Activated CD8-positive, alpha-beta T cell treated with anti-CD3 and anti-CD28 coated beads, Interleukin-2, amount 10 ng/mL, durations not matched to agents 7 days and 5 days (primary cell): ENCODE measurements around the gene SNRNP27. TPM values are rescaled to one million over a fixed set of nuclear protein-coding genes. Genes with fewer than 3 reads are reported as not detected.
"Not testable (repeated sequence)": the region's sequence is repeated elsewhere in the genome, so short reads cannot be mapped to it uniquely, and the experiment has no call there.

Experiments
- ATAC-seq: fragments of 150-1000 bp; cut with Tn5 transposase; one replicate; pipeline ENCODE4 v1.10.0; 2021; ENCODE audit warnings: moderate library complexity
- CTCF ChIA-PET: fragments of 350-600 bp; sonication (Branson Sonifier 250); formaldehyde crosslinking; loops from one replicate; lab custom pipeline; 2021; ENCODE audit warnings: antibody characterized with exemption; lab: Charles Lee
- POLR2A ChIA-PET: fragments of 350-600 bp; sonication (Branson Sonifier 250); formaldehyde crosslinking; loops from one replicate; lab custom pipeline; 2021; ENCODE audit warnings: antibody characterized with exemption; lab: Charles Lee
- DNase-seq: peaks from one replicate; pipeline ENCODE4 v3.0.0-alpha.2; 2020
- H3K27ac Mint-ChIP-seq: one replicate; pipeline ENCODE4 v1.8.0; 2021; ENCODE audit warnings: mild to moderate bottlenecking, mixed read lengths
- H3K27me3 Mint-ChIP-seq: one replicate; pipeline ENCODE4 v1.8.0; 2021; ENCODE audit warnings: low read depth, mixed read lengths
- H3K36me3 Mint-ChIP-seq: one replicate; pipeline ENCODE4 v1.8.0; 2021; ENCODE audit warnings: low read depth, mixed read lengths
- H3K4me1 Mint-ChIP-seq: one replicate; pipeline ENCODE4 v1.8.0; 2021; ENCODE audit warnings: low read depth, mixed read lengths
- H3K4me3 Mint-ChIP-seq: one replicate; pipeline ENCODE4 v1.8.0; 2021; ENCODE audit warnings: mild to moderate bottlenecking, mixed read lengths
- H3K9me3 Mint-ChIP-seq: one replicate; pipeline ENCODE4 v1.8.0; 2022; ENCODE audit warnings: mixed read lengths; ENCODE audit not compliant: insufficient read depth
- total RNA-seq, 2 experiments: library from RNA; stranded (reverse); gene quantifications; one replicate each; pipeline ENCODE4 v1.2.3, GENCODE V29; 2021

The SNRNP27 gene
- total RNA-seq, 2 experiments from 2014 or later = 53.0 to 56.0 TPM

- no peaks in the 10 kb centered on the region for H3K9me3 Mint-ChIP-seq
- POLR2A ChIA-PET = no interaction called here
- no peak for DNase-seq
- CTCF ChIA-PET = interaction anchor here (0.8 kb wide), 1 partner anchor 166 kb away, joined by 4 read pairs; no protein-coding TSS in a partner anchor
- no peak overlapping the region for H3K27ac Mint-ChIP-seq
- H3K4me3 Mint-ChIP-seq = no peak overlapping the region
- no peak for ATAC-seq
- no peaks in the 10 kb centered on the region for H3K27me3 Mint-ChIP-seq
- H3K4me1 Mint-ChIP-seq = peaks cover 29% of the 10 kb centered on the region
- H3K36me3 Mint-ChIP-seq = peaks cover 12% of the 10 kb centered on the region
Measured at GRCh38 chr2:69890881-69891280, 2.9 kb upstream of the SNRNP27 start.

- peak overlapping the region; percentile 95 for H3K27ac Mint-ChIP-seq
- POLR2A ChIA-PET = interaction anchor here (0.6 to 2.3 kb wide), 7 partner anchors 64 to 1104 kb away, joined by 4 to 8 read pairs (median 4); partner anchors contain the start of gene C2orf42
- H3K9me3 Mint-ChIP-seq, ATAC-seq, DNase-seq, H3K27me3 Mint-ChIP-seq: not testable (repeated sequence)
- CTCF ChIA-PET = interaction anchor here (0.8 to 3.7 kb wide), 8 partner anchors 9 to 251 kb away, joined by 3 to 20 read pairs (median 4); partner anchors contain the start of gene MXD1
- H3K36me3 Mint-ChIP-seq = peaks cover 27% of the 10 kb centered on the region
- H3K4me1 Mint-ChIP-seq = peaks cover 38% of the 10 kb centered on the region
- peak overlapping the region; percentile 98 for H3K4me3 Mint-ChIP-seq
Measured at GRCh38 chr2:69892838-69893424, 825 bp upstream of the SNRNP27 start.

- ATAC-seq, DNase-seq, H3K9me3 Mint-ChIP-seq, H3K27me3 Mint-ChIP-seq: not testable (repeated sequence)
- peaks cover 35% of the 10 kb centered on the region for H3K36me3 Mint-ChIP-seq
- peaks cover 42% of the 10 kb centered on the region for H3K4me1 Mint-ChIP-seq
- H3K27ac Mint-ChIP-seq = peak overlapping the region; percentile 15
- ChIA-PET POLR2A (interaction anchor here (1.2 to 2.3 kb wide), 5 partner anchors 20 to 296 kb away, joined by 4 to 8 read pairs (median 5); partner anchors contain the start of genes C2orf42 and MXD1), CTCF (interaction anchor here (1.4 to 3.7 kb wide), 6 partner anchors 13 to 248 kb away, joined by 4 to 20 read pairs (median 4); partner anchors contain the start of gene MXD1)
- peak overlapping the region; percentile 98 for H3K4me3 Mint-ChIP-seq
Measured at GRCh38 chr2:69894737-69895136, 981 bp downstream of the SNRNP27 start.

GRCh38 chr2:69902213-69902922 lies 8.6 kb downstream of the SNRNP27 start:
- Mint-ChIP-seq H3K4me3 (peak overlapping the region; percentile 68), H3K27ac (peak overlapping the region; percentile 90), H3K4me1 (peaks cover 41% of the 10 kb centered on the region), H3K9me3 (no peaks in the 10 kb centered on the region), H3K36me3 (peaks cover 64% of the 10 kb centered on the region), H3K27me3 (no peaks in the 10 kb centered on the region)
- peak; percentile 32 for DNase-seq
- ChIA-PET POLR2A (interaction anchor here (0.7 to 2.2 kb wide), 3 partner anchors 12 to 391 kb away, joined by 4 to 8 read pairs (median 7); partner anchors contain the start of genes MXD1 and SNRPG), CTCF (interaction anchor here (0.7 to 3.6 kb wide), 11 partner anchors 8 to 400 kb away, joined by 3 to 13 read pairs (median 3); partner anchors contain the start of genes C2orf42 and MXD1)
- ATAC-seq = peak; percentile 62

GRCh38 chr2:69907216-69907615 lies 13.5 kb downstream of the SNRNP27 start:
- ATAC-seq (no peak), DNase-seq (no peak)
- Mint-ChIP-seq H3K27ac (no peak overlapping the region), H3K4me3 (no peak overlapping the region), H3K27me3 (no peaks in the 10 kb centered on the region), H3K9me3 (no peaks in the 10 kb centered on the region), H3K4me1 (peaks cover 19% of the 10 kb centered on the region), H3K36me3 (peaks cover 42% of the 10 kb centered on the region)
- ChIA-PET POLR2A (no interaction called here), CTCF (interaction anchor here (1.4 to 1.9 kb wide), 2 partner anchors 13 to 182 kb away, joined by 4 to 7 read pairs; partner anchors contain the start of gene SNRNP27)

- no peak for ATAC-seq
- POLR2A ChIA-PET = interaction anchor here (1.5 to 3.4 kb wide), 2 partner anchors 156 to 180 kb away, joined by 4 to 11 read pairs; no protein-coding TSS in a partner anchor
- Mint-ChIP-seq H3K36me3 (peaks cover 23% of the 10 kb centered on the region), H3K27me3 (no peaks in the 10 kb centered on the region), H3K4me3 (no peak overlapping the region), H3K27ac (no peak overlapping the region), H3K4me1 (peaks cover 30% of the 10 kb centered on the region), H3K9me3 (no peaks in the 10 kb centered on the region)
- DNase-seq = no peak
- CTCF ChIA-PET = interaction anchor here (0.7 to 6.5 kb wide), 36 partner anchors 10 to 391 kb away, joined by 3 to 142 read pairs (median 4); partner anchors contain the start of genes C2orf42, FAM136A, PCYOX1 and SNRPG
Measured at GRCh38 chr2:69911985-69912563, 18.3 kb downstream of the SNRNP27 start.

GRCh38 chr2:69914164-69914949 lies 20.6 kb downstream of the SNRNP27 start:
- POLR2A ChIA-PET = interaction anchor here (0.6 to 4.2 kb wide), 33 partner anchors 10 to 387 kb away, joined by 3 to 44 read pairs (median 5); partner anchors contain the start of genes C2orf42, FAM136A, PCBP1 and PCYOX1

GRCh38 chr2:69914950-69915945 lies 21.5 kb downstream of the SNRNP27 start, which contains the start of gene MXD1:
Gene MXD1 (plus strand): TSS chr2:69915109. CDS start chr2:69915331, 222 bp downstream.
- ChIA-PET CTCF (interaction anchor here (0.6 to 6.5 kb wide), 33 partner anchors 8 to 388 kb away, joined by 3 to 142 read pairs (median 5); partner anchors contain the start of genes C2orf42, FAM136A, PCYOX1 and SNRNP27), POLR2A (interaction anchor here (0.6 to 4.2 kb wide), 33 partner anchors 9 to 378 kb away, joined by 3 to 44 read pairs (median 5); partner anchors contain the start of genes C2orf42, PCBP1, PCYOX1 and SNRNP27)
- H3K36me3 Mint-ChIP-seq = peaks cover 26% of the 10 kb centered on the region
- peak within 1 kb of the TSS; percentile 84 for H3K4me3 Mint-ChIP-seq
- ATAC-seq (no peak), DNase-seq (peak; percentile 30)
- peak within 1 kb of the TSS; percentile 87 for H3K27ac Mint-ChIP-seq
- no peaks in the 10 kb centered on the region for H3K9me3 Mint-ChIP-seq
- peaks cover 42% of the 10 kb centered on the region for H3K4me1 Mint-ChIP-seq
- H3K27me3 Mint-ChIP-seq = no peaks in the 10 kb centered on the region

More at GRCh38 chr2:69914164-69914949, 20.6 kb downstream of the SNRNP27 start:
- Mint-ChIP-seq H3K4me1 (peaks cover 42% of the 10 kb centered on the region), H3K27me3 (no peaks in the 10 kb centered on the region), H3K36me3 (peaks cover 23% of the 10 kb centered on the region), H3K27ac (peak overlapping the region; percentile 87), H3K4me3 (peak overlapping the region; percentile 84), H3K9me3 (no peaks in the 10 kb centered on the region)
- CTCF ChIA-PET = interaction anchor here (0.7 to 6.5 kb wide), 41 partner anchors 8 to 389 kb away, joined by 3 to 142 read pairs (median 4); partner anchors contain the start of genes C2orf42, FAM136A, PCBP1 and PCYOX1
- DNase-seq = peak; percentile 100
- ATAC-seq = peak; percentile 93

- no peaks in the 10 kb centered on the region for H3K27me3 Mint-ChIP-seq
- no peak for DNase-seq
- no peak for ATAC-seq
Measured at GRCh38 chr2:69916106-69916505, 22.4 kb downstream of the SNRNP27 start.

More at GRCh38 chr2:69916106-69916505, 22.4 kb downstream of the SNRNP27 start:
- H3K36me3 Mint-ChIP-seq = peaks cover 28% of the 10 kb centered on the region
- ChIA-PET POLR2A (interaction anchor here (0.6 to 4.2 kb wide), 10 partner anchors 11 to 275 kb away, joined by 3 to 28 read pairs (median 4); partner anchors contain the start of gene C2orf42), CTCF (interaction anchor here (0.8 to 6.5 kb wide), 5 partner anchors 8 to 275 kb away, joined by 3 to 142 read pairs (median 42); partner anchors contain the start of gene C2orf42)
- H3K4me1 Mint-ChIP-seq = peaks cover 42% of the 10 kb centered on the region
- H3K9me3 Mint-ChIP-seq = no peaks in the 10 kb centered on the region
- H3K27ac Mint-ChIP-seq = no peak overlapping the region
- H3K4me3 Mint-ChIP-seq = peak overlapping the region; percentile 63
